ENCODE data around the gene RSPO1. TPM values are rescaled to one million over a fixed set of nuclear protein-coding genes. Genes with fewer than 3 reads are reported as not detected.

The RSPO1 gene
- total and polyA plus RNA-seq, 9 donors = 0.23 to 21.4 (median 3.3) TPM

GRCh38 chr1:37567023-37567422 is 67.7 kb downstream of the RSPO1 start:
- Histone ChIP-seq H3K4me1 (ENCODE audit: insufficient read depth) (no peaks in the 10 kb centered on the region), H3K4me3 (no peak overlapping the region), H3K27me3 (no peaks in the 10 kb centered on the region), H3K27ac (no peak overlapping the region), H3K36me3 (no peaks in the 10 kb centered on the region), H3K9me3 (no peaks in the 10 kb centered on the region)
- TF ChIP-seq POLR2A (IDR thresholded peaks at IDR 0.05) = no peak
- TF ChIP-seq EP300 (IDR thresholded peaks at IDR 0.05) = no peak
- TF ChIP-seq, protein P1, sequence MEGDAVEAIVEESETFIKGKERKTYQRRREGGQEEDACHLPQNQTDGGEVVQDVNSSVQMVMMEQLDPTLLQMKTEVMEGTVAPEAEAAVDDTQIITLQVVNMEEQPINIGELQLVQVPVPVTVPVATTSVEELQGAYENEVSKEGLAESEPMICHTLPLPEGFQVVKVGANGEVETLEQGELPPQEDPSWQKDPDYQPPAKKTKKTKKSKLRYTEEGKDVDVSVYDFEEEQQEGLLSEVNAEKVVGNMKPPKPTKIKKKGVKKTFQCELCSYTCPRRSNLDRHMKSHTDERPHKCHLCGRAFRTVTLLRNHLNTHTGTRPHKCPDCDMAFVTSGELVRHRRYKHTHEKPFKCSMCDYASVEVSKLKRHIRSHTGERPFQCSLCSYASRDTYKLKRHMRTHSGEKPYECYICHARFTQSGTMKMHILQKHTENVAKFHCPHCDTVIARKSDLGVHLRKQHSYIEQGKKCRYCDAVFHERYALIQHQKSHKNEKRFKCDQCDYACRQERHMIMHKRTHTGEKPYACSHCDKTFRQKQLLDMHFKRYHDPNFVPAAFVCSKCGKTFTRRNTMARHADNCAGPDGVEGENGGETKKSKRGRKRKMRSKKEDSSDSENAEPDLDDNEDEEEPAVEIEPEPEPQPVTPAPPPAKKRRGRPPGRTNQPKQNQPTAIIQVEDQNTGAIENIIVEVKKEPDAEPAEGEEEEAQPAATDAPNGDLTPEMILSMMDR (IDR thresholded peaks at IDR 0.05) = no peak
- intact Hi-C loops (cut with DNase I) = no loop called here
- DNase-seq = no peak
- 59 to 70% (median 69%) methylated on average over 3 of the region's 3 CpGs for WGBS, 3 donors

DNA sequence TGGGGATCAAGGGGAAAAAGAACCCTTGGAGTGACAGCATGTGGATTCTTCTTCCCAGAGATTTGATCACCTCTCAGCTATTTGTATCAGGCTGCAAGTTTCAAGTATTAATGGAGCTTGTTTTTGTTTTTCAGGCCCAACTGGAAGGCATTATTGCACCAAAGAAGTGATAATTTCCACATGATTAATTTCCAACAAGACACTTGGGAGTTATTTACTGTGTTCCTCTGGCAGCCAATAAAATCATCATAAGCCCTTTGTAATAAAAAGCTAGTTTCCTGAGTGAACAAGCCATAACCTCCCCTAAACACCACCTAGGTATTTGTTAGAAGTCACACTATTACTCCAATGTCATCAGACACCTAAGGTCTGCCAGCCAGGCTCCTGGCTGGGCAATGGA is 69.8 kb downstream of the RSPO1 start:
- Histone ChIP-seq H3K27ac (no peak overlapping the region), H3K4me3 (no peak overlapping the region), H3K36me3 (no peaks in the 10 kb centered on the region), H3K4me1 (ENCODE audit: insufficient read depth) (peaks cover 1% of the 10 kb centered on the region), H3K27me3 (no peaks in the 10 kb centered on the region), H3K9me3 (no peaks in the 10 kb centered on the region)
- no peak for DNase-seq
- intact Hi-C loops (cut with DNase I) = no loop called here
- TF ChIP-seq POLR2A (IDR thresholded peaks at IDR 0.05) = no peak
- no peak for TF ChIP-seq EP300 (IDR thresholded peaks at IDR 0.05)
- TF ChIP-seq, protein P1 (IDR thresholded peaks at IDR 0.05) = no peak

DNA sequence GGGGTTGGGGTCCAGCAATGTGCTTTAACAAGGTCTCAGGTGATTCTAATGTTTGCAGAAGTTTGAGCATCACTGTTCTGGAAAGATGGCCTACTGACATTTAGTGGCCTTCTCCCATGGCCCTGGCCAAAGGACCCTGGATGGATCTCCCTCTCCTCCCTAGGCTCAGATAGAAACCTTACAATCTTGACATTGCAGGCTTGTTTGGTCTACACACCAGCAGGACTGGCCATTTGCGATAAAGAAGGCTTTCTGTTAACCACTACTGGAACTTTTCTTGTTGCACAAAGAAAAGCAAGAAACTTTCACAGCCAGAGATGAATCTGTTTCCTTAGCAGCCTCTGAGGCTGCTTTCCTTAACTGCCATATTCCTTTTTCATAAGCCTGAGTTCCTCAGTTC is 71.7 kb downstream of the RSPO1 start:
- Histone ChIP-seq H3K4me1 (ENCODE audit: insufficient read depth) (peaks cover 1% of the 10 kb centered on the region), H3K9me3 (no peaks in the 10 kb centered on the region), H3K4me3 (no peak overlapping the region), H3K27ac (no peak overlapping the region), H3K36me3 (no peaks in the 10 kb centered on the region), H3K27me3 (no peaks in the 10 kb centered on the region)
- WGBS, 3 donors = 15 to 52% (median 22%) methylated on average over 1 of the region's 1 CpG
- TF ChIP-seq, protein P1 (IDR thresholded peaks at IDR 0.05) = no peak
- TF ChIP-seq POLR2A (IDR thresholded peaks at IDR 0.05) (no peak), EP300 (IDR thresholded peaks at IDR 0.05) (no peak)
- no peak for DNase-seq
- intact Hi-C loops (cut with DNase I) = no loop called here

Other genes starting within 250 kb of the RSPO1 start
- gene ZC3H12A, start 160.3 kb downstream of the RSPO1 start, total RNA-seq = 10 to 100 TPM in 3 of 7 donors, 1 to 10 TPM in 4; 5.4 to 86.6 (median 7.2) TPM
- 1 to 10 TPM; 1.4 to 3.6 TPM for gene ZC3H12A, start 160.3 kb downstream of the RSPO1 start, polyA plus RNA-seq
- gene MEAF6, start 120.1 kb downstream of the RSPO1 start, total RNA-seq = 10 to 100 TPM; 38.7 to 71.3 (median 64.1) TPM
- gene MEAF6, start 120.1 kb downstream of the RSPO1 start, polyA plus RNA-seq = 100 to 1,000 TPM in 1 of 2 donors, 10 to 100 TPM in 1; 62.1 to 108 TPM
- gene SNIP1, start 80.6 kb downstream of the RSPO1 start, total RNA-seq = 10 to 100 TPM in 5 of 7 donors, 1 to 10 TPM in 2; 8.3 to 21.4 (median 16.5) TPM
- 10 to 100 TPM in 1 of 2 donors, 1 to 10 TPM in 1; 6.5 to 16.6 TPM for gene SNIP1, start 80.6 kb downstream of the RSPO1 start, polyA plus RNA-seq
- gene DNALI1, start 78.0 kb downstream of the RSPO1 start, total RNA-seq = 10 to 100 TPM; 13.0 to 37.6 (median 17.8) TPM
- gene DNALI1, start 78.0 kb downstream of the RSPO1 start, polyA plus RNA-seq = 10 to 100 TPM; 16.4 to 22.4 TPM
- 10 to 100 TPM; 26.6 to 43.0 (median 31.7) TPM for gene GNL2, start 39.0 kb downstream of the RSPO1 start, total RNA-seq
- 10 to 100 TPM; 22.3 to 44.5 TPM for gene GNL2, start 39.0 kb downstream of the RSPO1 start, polyA plus RNA-seq
- gene CDCA8, start 57.6 kb upstream of the RSPO1 start, total RNA-seq = 1 to 10 TPM in 2 of 7 donors, under 1 TPM in 5; 0.11 to 1.3 (median 0.42) TPM
- 1 to 10 TPM in 1 of 2 donors, under 1 TPM in 1; 0.84 to 1.9 TPM for gene CDCA8, start 57.6 kb upstream of the RSPO1 start, polyA plus RNA-seq
- gene EPHA10, start 130.2 kb upstream of the RSPO1 start, total RNA-seq = under 1 TPM in 4 of 7 donors, not detected in 3; 0.20 to 0.69 (median 0.50) TPM
- under 1 TPM; 0.02 to 0.05 TPM for gene EPHA10, start 130.2 kb upstream of the RSPO1 start, polyA plus RNA-seq
- 1 to 10 TPM in 5 of 7 donors, under 1 TPM in 1, not detected in 1; 0.66 to 2.2 (median 1.7) TPM for gene MANEAL, start 159.0 kb upstream of the RSPO1 start, total RNA-seq
- 1 to 10 TPM in 1 of 2 donors, under 1 TPM in 1; 0.99 to 3.7 TPM for gene MANEAL, start 159.0 kb upstream of the RSPO1 start, polyA plus RNA-seq
- 10 to 100 TPM; 24.5 to 56.2 (median 32.5) TPM for gene C1orf122, start 172.9 kb upstream of the RSPO1 start, total RNA-seq
- 10 to 100 TPM; 10.3 to 23.7 TPM for gene C1orf122, start 172.9 kb upstream of the RSPO1 start, polyA plus RNA-seq
- gene YRDC, start 173.3 kb upstream of the RSPO1 start, total RNA-seq = 10 to 100 TPM in 4 of 7 donors, 1 to 10 TPM in 3; 7.2 to 15.0 (median 11.0) TPM
- 1 to 10 TPM; 9.3 to 9.5 TPM for gene YRDC, start 173.3 kb upstream of the RSPO1 start, polyA plus RNA-seq
- gene MTF1, start 224.7 kb upstream of the RSPO1 start, total RNA-seq = 10 to 100 TPM in 5 of 7 donors, 1 to 10 TPM in 2; 3.4 to 29.1 (median 21.9) TPM
- gene MTF1, start 224.7 kb upstream of the RSPO1 start, polyA plus RNA-seq = 1 to 10 TPM; 4.5 to 9.6 TPM

Measured in ovary (tissue), 9 donors.